Hepatic stellate cell (primary cell): ENCODE measurements around the gene BOLA2B.

Source experiments
- DNase-seq: peaks from one replicate; pipeline ENCODE4 v3.0.0; 2011; ENCODE audit warnings: low spot score

Gene BOLA2B

GRCh38 chr16:30143347-30143702 is 50.1 kb downstream of the BOLA2B start:
- no peak for DNase-seq
